Fibroblast of gingiva (primary cell): ENCODE data around the gene BRICD5.

ENCODE experiments used
- DNase-seq: peaks from one replicate; pipeline ENCODE4 v3.0.0-alpha.2; 2011; ENCODE audit warnings: low read depth

Gene BRICD5

DNA sequence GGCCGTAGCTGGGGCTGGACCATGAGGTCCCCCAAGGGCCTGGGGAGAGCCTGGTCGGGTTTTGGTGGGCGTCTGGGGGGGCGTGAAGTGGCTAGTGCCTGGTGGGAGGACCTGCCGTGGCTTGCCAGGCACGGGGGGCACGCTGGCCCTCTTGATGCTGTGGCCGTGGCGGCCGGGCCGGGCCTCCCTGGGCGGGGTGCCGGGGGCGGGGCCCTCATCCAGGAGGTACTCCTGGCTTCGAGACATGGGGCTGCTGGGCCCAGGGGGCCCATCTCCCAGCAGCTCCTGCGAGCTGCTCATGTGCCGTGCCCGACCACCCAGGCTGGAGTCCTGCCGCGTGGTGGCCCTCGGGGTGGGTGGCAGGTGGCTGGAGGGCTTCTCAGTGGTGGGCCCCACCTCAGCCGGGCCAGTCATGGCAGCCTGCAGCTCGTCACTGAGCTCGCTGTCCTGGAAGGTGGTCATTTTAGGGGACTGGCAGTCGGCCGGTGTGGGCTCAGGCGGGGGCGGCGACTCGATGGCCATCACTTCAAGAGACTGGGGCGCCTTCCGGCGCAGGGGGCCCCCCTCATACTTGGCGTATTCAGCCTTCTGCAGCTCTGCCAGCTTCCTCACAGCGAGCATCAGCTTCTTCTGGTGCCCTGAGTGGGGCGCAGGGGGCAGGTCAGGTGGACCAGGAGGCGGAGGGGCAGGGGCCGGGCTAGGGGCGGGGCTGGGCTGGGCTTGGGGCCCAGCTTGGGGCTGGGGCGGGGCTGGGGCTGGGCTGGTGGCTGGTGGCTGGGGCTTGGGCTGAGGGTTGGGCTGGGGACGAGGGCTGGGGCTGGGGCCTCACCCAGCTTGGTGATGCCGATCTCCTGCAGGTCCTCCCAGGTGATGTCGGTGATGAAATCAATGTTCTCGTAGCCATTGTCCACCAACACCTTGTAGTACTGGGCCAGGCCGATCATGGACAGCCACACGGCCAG is 29.4 kb downstream of the BRICD5 start:
- DNase-seq, result no peak

GRCh38 chr16:2180461-2180860 is 30.2 kb downstream of the BRICD5 start:
- DNase-seq, result no peak

DNA sequence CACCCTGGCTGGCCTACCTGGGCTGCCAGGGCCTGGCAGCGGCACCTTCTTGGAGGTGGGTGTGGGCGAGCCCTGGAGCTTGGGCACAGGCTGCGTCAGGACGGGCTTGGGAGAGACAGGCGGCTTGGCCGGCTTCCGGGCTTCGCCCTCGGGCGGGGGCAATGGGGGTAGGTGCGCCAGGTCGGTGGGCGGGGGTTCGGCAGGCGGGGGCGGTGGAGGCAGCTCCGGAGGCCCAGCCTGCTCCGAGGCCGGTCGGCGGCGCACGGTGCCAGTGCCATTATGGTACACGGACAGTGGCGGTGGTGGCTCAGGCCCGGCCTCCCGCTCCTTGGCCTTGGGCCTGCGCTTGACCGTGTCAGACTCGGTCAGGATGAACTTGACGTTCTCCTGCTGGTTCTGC is 31.1 kb downstream of the BRICD5 start:
- DNase-seq, result no peak

- no peak for DNase-seq
These were observed 31.6 kb downstream of the BRICD5 start for GRCh38 chr16:2179107-2179501.

GRCh38 chr16:2178321-2179106 is 32.1 kb downstream of the BRICD5 start:
- no peak for DNase-seq

DNA sequence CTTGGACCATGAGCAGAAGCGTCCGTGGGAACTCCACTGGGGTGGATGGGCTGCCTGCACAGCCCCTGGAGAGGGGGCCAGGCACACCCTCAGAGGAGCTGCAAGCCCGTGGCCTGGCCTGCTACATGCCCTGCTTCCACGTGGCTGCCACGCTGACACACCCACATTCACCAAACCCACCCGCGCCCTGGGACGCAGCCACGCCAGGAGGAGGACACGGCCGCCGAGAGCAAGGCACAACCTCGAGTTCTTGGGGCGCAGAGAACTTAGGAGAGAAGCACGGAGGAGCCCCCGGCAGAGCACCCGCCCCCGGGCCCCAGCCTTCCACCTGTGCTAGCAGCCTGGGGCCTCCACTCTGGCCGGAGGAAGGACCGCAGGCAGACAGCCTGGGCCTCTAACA is 33.1 kb downstream of the BRICD5 start:
- DNase-seq, result no peak

DNA sequence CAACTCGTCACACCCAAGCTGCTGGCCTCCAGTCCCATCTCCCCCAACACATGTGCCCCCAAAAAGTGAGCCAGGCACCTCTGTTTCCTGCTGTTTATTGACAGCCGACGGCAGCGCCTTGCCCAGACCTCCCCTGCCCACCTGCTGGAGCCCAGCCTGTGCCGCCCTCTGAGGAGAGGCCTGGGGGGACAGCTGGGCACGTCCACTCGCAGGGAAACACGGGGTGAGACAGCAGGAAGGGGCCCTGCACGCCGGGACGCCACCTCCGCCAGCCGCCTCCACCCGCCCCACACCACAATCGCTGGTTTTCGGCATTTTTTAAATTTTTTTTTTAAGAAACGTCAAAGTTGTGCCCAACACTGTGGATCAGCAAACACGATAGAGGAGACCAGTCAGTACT is 33.6 kb downstream of the BRICD5 start:
- no peak for DNase-seq

DNA sequence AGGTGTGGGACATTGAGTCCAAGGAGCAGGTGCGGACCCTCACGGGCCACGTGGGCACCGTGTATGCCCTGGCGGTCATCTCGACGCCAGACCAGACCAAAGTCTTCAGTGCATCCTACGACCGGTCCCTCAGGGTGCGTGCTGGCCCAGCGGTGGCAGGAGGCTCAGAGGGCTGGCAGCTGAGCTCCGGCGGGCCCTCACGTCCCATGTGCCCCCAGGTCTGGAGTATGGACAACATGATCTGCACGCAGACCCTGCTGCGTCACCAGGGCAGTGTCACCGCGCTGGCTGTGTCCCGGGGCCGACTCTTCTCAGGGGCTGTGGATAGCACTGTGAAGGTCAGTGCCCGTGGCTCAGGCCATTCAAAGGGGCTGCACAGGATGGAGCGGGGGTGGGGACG is 34.6 kb downstream of the BRICD5 start:
- no peak for DNase-seq

GRCh38 chr16:2175454-2175853 is 35.2 kb downstream of the BRICD5 start:
- no peak for DNase-seq

GRCh38 chr16:2174396-2175131 is 36.1 kb downstream of the BRICD5 start:
- DNase-seq, result no peak

GRCh38 chr16:2173916-2174315 is 36.7 kb downstream of the BRICD5 start:
- no peak for DNase-seq

DNA sequence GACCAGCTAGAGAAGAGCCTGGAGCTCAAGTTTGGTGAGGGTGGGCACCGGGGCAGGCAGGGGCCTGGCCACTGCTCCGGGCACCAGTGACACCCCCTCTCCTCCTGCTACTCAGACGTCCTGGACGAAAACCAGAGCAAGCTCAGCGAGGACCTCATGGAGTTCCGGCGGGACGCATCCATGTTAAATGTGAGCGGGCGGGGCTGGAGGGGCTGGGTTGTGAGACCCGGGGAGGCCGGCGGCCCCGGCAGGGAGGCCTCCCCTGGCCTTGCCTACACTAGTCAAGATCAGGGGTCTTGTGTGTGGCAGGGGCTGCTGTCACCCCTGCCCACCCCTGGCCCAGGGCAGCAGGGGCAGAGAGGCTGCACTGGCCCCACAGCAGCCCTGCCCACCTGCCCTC is 37.3 kb downstream of the BRICD5 start:
- DNase-seq, result no peak

GRCh38 chr16:2172688-2173335 is 37.9 kb downstream of the BRICD5 start:
- no peak for DNase-seq

DNA sequence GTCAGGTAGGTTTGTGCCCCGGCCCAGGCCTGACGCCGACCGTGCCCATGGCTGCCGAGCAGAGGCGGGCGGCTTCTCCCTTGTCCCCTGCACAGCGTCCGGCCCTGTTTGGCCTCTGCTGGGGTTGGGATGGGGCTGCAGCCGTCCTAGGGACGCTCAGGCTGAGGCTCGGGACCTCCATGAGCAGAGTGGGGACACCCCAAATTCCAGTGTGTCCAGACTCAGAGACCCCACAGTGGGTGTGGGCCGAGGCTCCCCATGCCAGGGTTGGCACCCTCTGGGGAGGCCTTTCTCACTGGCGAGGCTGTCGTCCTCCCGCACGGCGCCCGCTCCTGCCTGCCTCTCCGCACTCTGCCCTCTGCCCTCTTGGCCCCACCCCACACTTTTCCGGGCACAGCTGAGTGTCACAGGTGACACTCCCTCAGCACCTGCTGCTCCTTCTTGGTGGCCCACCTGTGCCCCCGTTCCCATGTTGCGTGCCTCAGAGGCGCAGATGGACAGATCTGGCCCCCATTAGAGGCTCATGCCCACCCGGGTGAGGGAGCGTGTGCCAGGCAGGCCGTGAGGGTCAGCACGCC is 39.0 kb downstream of the BRICD5 start:
- DNase-seq, result no peak

GRCh38 chr16:2170587-2171435 is 39.9 kb downstream of the BRICD5 start:
- no peak for DNase-seq

DNA sequence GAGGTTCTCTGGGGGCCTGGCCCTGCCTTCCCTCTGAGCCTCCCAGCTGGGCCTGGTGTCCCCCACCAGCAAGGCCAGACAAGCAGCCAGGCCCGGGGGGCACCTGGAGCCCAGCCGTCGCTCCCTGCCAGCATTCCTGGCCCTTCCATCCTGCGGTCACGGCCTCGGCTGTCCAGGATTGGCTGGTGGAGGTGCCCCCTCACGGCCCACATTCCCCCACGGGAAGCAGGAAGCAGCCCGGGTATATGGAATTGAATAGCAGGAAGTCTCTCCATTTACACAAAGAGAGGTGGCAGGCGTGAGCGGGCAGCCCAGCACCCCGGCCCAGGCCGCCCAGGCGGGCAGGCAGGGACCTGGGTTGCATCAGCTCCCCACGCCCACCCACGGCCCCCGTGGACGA is 40.6 kb downstream of the BRICD5 start:
- no peak for DNase-seq

- no peak for DNase-seq
These were observed 43.5 kb downstream of the BRICD5 start for GRCh38 chr16:2167068-2167638.

- no peak for DNase-seq
These were observed 44.2 kb downstream of the BRICD5 start for GRCh38 chr16:2166263-2167067.

GRCh38 chr16:2165861-2166260 is 44.8 kb downstream of the BRICD5 start:
- DNase-seq, result no peak
